BE2C (cell line): ENCODE data around the gene PLD5.

Experiments
- DNase-seq: peaks from one replicate; pipeline ENCODE4 v3.0.0-alpha.2; 2020
- H3K27me3 ChIP-seq: fragments of 250-450 bp; sonication (Bioruptor Pico); 2 replicates; pipeline ENCODE4 v1.5.1; 2020; ENCODE audit warnings: mild to moderate bottlenecking
- H3K36me3 ChIP-seq: fragments of 250-450 bp; sonication (Bioruptor Pico); 2 replicates; pipeline ENCODE4 v1.5.1; 2020; ENCODE audit warnings: mild to moderate bottlenecking
- H3K4me1 ChIP-seq: fragments of 250-450 bp; sonication (Bioruptor Pico); 2 replicates; pipeline ENCODE4 v1.5.1; 2020
- H3K4me3 ChIP-seq: 2 replicates; pipeline ENCODE4 v1.5.1; 2011; ENCODE audit warnings: low read depth, low read length
- H3K9me3 ChIP-seq: fragments of 250-450 bp; sonication (Bioruptor Pico); 2 replicates; pipeline ENCODE4 v1.5.1; 2020
- CTCF ChIP-seq: IDR thresholded peaks from 2 replicates; pipeline ENCODE4 v1.5.1; 2012; ENCODE audit warnings: mild to moderate bottlenecking, low read depth, low read length

Gene PLD5

DNA sequence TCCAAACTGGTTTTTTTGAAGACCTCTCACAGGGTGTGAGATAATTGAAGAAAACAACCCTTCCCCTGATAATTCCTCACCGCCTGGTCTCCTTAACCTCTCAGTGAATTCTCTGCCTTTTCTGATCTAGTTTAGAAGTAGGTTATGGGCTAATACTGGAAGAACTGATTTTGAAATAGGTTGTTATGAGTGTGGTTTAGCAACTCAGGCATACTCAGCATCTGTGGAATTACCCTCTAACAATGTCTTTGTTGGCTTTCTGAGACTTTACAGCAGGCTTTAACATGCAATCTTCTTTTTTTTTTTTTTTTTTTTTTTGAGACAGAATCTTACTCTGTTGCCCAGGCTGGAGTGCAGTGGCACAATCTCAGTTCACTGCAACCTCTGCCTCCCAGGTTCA is 10.3 kb upstream of the PLD5 start:
- no peak overlapping the region for H3K4me3 ChIP-seq
- no peaks in the 10 kb centered on the region for H3K36me3 ChIP-seq
- H3K9me3 ChIP-seq: no peaks in the 10 kb centered on the region
- no peaks in the 10 kb centered on the region; the same call in 1 of the 2 replicates for H3K27me3 ChIP-seq
- H3K4me1 ChIP-seq: no peaks in the 10 kb centered on the region
- no peak for DNase-seq
- TF ChIP-seq CTCF: no peak

DNA sequence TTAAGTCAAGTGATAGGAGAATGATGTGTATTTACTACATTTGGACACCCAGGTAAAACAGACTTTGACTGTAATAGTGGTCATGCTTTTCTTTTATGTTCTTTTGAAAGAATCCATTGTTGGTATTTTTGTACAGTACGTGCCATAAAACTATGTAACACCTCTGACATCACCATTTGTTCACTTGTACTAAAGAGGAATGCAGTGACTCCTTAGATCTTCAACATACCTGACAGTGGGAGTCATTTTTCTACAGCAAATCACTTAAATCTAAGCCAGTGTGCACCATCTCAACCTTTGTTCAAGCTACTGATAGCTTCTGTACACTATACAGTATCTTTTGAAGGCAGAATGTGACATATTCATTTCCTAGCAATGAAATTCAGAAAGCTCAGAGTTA is 6.3 kb upstream of the PLD5 start:
- TF ChIP-seq CTCF: no peak
- H3K27me3 ChIP-seq: no peaks in the 10 kb centered on the region; the same call in 1 of the 2 replicates
- no peaks in the 10 kb centered on the region for H3K36me3 ChIP-seq
- no peaks in the 10 kb centered on the region for H3K9me3 ChIP-seq
- no peak overlapping the region for H3K4me3 ChIP-seq
- H3K4me1 ChIP-seq: no peaks in the 10 kb centered on the region
- no peak for DNase-seq

GRCh38 chr1:242525769-242526168 is 1.3 kb upstream of the PLD5 start:
- Histone ChIP-seq H3K36me3 (no peaks in the 10 kb centered on the region), H3K9me3 (no peaks in the 10 kb centered on the region), H3K27me3 (peaks cover 14% of the 10 kb centered on the region), H3K4me3 (peak overlapping the region; percentile 72), H3K4me1 (no peaks in the 10 kb centered on the region)
- no peak for DNase-seq
- no peak for TF ChIP-seq CTCF

- Histone ChIP-seq H3K9me3 (no peaks in the 10 kb centered on the region), H3K36me3 (no peaks in the 10 kb centered on the region), H3K4me1 (no peaks in the 10 kb centered on the region), H3K4me3 (peak overlapping the region; percentile 72), H3K27me3 (peaks cover 14% of the 10 kb centered on the region)
- TF ChIP-seq CTCF: no peak
- no peak for DNase-seq
These were observed 844 bp upstream of the PLD5 start for GRCh38 chr1:242525360-242525722.

DNA sequence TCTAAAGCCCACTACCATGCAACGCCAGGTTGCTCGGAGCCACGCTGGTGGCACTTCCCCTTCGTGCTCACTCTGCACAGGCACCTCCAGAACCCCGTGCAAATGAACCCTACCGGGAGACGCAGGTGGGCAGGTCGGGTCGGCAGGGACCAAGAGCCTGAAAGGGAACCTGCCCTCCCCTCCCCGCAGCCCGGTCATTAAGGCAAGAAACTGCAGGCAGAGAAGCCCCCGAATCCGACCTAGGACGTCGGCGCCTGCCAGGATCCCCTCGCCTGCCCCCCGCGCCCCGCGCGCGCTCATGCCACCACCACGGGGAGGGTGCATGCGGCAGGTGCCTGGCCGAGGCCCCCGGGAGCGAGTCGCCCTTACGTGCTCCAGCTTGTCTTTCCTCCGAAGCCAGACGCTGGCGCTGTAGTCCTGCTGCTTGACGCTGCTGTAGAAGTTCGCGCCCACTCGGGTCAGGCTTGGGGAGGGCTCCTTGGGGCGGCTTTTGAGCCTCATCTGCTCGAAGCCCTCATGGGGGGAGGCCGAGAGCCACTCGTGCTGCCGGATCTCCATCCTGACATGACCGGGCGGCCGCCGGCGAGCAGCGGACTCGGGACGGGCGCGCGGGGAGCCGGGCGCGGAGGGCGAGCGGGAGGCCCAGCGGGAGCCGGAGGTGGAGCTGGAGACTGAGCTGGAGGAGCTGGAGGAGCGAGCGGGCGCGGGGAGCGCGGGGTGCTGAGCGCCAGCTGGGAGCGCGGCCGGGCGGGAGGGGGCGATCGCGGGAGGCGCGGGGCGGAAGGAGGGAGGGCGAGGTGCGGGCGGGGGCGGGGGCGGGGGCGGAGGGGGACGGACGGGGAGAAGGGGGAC is 552 bp downstream of the PLD5 start:
- peak overlapping the region; percentile 45 for H3K4me3 ChIP-seq
- peaks cover 14% of the 10 kb centered on the region for H3K27me3 ChIP-seq
- DNase-seq: peak; percentile 82
- no peaks in the 10 kb centered on the region for H3K36me3 ChIP-seq
- no peaks in the 10 kb centered on the region for H3K9me3 ChIP-seq
- H3K4me1 ChIP-seq: no peaks in the 10 kb centered on the region
- TF ChIP-seq CTCF: peak; percentile 23; the same call in 1 of the 2 replicates

DNA sequence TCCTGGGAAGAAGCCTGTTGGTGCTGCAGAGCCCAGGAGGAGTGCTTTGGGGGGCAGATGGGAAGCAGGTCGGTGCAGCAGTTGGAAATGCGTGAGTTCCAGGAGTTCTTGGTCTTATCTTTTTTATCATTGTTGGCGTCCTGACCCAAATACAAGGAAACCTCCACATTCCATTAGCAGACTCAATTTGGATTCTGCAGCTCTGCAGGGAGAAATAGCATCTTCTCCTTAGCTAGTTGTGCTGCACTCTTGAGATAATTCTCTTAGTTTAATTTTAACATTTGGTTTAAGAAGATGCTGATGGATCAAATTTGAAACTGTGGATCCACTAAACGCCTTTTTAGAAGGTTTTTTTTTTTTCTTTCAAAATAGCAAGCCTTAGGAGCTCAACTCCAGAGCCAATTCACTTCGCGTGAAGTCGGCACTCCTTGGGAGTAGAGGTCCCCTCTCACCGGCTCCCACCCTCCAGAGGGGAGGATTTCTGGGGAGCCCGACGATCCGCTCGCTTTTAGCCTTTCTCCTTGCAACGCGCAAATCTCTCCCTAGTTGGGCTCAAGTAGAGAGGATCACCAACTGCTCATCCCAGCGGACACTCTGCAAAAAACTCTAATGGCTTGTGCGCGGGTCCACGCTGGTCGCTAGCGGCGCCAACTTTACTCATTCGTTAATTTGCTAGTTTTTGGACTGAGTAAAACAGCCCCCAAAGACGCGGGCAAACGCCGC is 1.3 kb downstream of the PLD5 start:
- H3K27me3 ChIP-seq: peaks cover 14% of the 10 kb centered on the region
- no peak for TF ChIP-seq CTCF
- H3K36me3 ChIP-seq: no peaks in the 10 kb centered on the region
- DNase-seq: no peak
- H3K4me3 ChIP-seq: no peak overlapping the region; the same call in 1 of the 2 replicates
- no peaks in the 10 kb centered on the region for H3K4me1 ChIP-seq
- no peaks in the 10 kb centered on the region for H3K9me3 ChIP-seq
